IMR-90 (cell line): ENCODE results near the gene PDK1. TPM values are rescaled to one million over a fixed set of nuclear protein-coding genes. Genes with fewer than 3 reads are reported as not detected.

Experiments used
- ATAC-seq: fragments of 200-7000 bp; cut with Tn5 transposase; 2 replicates; pipeline ENCODE4 v1.9.1; 2020; ENCODE audit warnings: low read depth, mild to moderate bottlenecking, moderate library complexity
- BruUV-seq: library from RNA; stranded (reverse); fragments of 400-500 nt; replicated peaks from 2 replicates; lab custom pipeline; 2021; lab: Mats Ljungman, UMichigan
- CTCF ChIA-PET: fragments of 300-600 bp; formaldehyde crosslinking; extraction: SDS; loops from one replicate; lab custom pipeline; 2021; ENCODE audit warnings: antibody characterized with exemption; lab: Yijun Ruan, JAX
- POLR2A ChIA-PET: fragments of 300-600 bp; sonication (Branson Sonifier 250); formaldehyde crosslinking; loops from one replicate; lab custom pipeline; 2022; ENCODE audit warnings: antibody characterized with exemption; ENCODE audit not compliant: unreplicated experiment; lab: Charles Lee
- DNase-seq: peaks from one replicate; pipeline ENCODE4 v3.0.0; 2013
- H2AFZ ChIP-seq: replicated peaks from 2 replicates; pipeline ENCODE3; 2013; ENCODE audit warnings: low read length, mild to moderate bottlenecking; ENCODE audit not compliant: poor library complexity
- H2AK5ac ChIP-seq: 2 replicates; pipeline ENCODE4 v1.6.1; 2013; ENCODE audit warnings: low read depth, low read length, inconsistent platforms
- H2AK9ac ChIP-seq: replicated peaks from 2 replicates; pipeline ENCODE3; 2013; ENCODE audit warnings: mild to moderate bottlenecking, low read depth, low read length, moderate library complexity; ENCODE audit not compliant: poor library complexity
- H2BK120ac ChIP-seq: 2 replicates; pipeline ENCODE4 v1.6.1; 2013; ENCODE audit warnings: low read depth, low read length, inconsistent platforms
- H2BK15ac ChIP-seq: 3 replicates; pipeline ENCODE4 v1.6.1; 2013; ENCODE audit warnings: low read depth, low read length, inconsistent platforms
- H2BK20ac ChIP-seq: 2 replicates; pipeline ENCODE4 v1.6.1; 2013; ENCODE audit warnings: low read depth, mild to moderate bottlenecking, inconsistent platforms, low read length, moderate library complexity
- H2BK5ac ChIP-seq: 2 replicates; pipeline ENCODE4 v1.6.1; 2013; ENCODE audit warnings: mild to moderate bottlenecking, low read depth, low read length, inconsistent platforms; ENCODE audit not compliant: poor library complexity, severe bottlenecking
- H3K14ac ChIP-seq: replicated peaks from 2 replicates; pipeline ENCODE4 v1.6.1; 2013; ENCODE audit warnings: low read depth, low read length, inconsistent platforms
- H3K18ac ChIP-seq: 2 replicates; pipeline ENCODE4 v1.6.1; 2013; ENCODE audit warnings: low read depth, low read length, control low read depth
- H3K23ac ChIP-seq: 2 replicates; pipeline ENCODE4 v1.6.1; 2013; ENCODE audit warnings: low read depth, low read length, inconsistent platforms
- H3K27ac ChIP-seq: 2 replicates; pipeline ENCODE4 v1.5.1; 2013; ENCODE audit warnings: mild to moderate bottlenecking, control low read depth, low read length; ENCODE audit not compliant: insufficient read depth
- H3K27me3 ChIP-seq: 2 replicates; pipeline ENCODE4 v1.6.1; 2013; ENCODE audit warnings: low read length; ENCODE audit not compliant: control insufficient read depth, insufficient read depth
- H3K36me3 ChIP-seq: 2 replicates; pipeline ENCODE4 v1.6.1; 2013; ENCODE audit warnings: low read length, mixed read lengths; ENCODE audit not compliant: control insufficient read depth, insufficient read depth
- H3K4ac ChIP-seq: 2 replicates; pipeline ENCODE4 v1.6.1; 2013; ENCODE audit warnings: low read depth, low read length, inconsistent platforms
- H3K4me1 ChIP-seq: 2 replicates; pipeline ENCODE4 v1.6.1; 2013; ENCODE audit warnings: low read length, mixed read lengths; ENCODE audit not compliant: control insufficient read depth, insufficient read depth
- H3K4me2 ChIP-seq: 2 replicates; pipeline ENCODE4 v1.6.1; 2013; ENCODE audit warnings: low read depth, mild to moderate bottlenecking, control low read depth, low read length, moderate library complexity
- H3K4me3 ChIP-seq: 2 replicates; pipeline ENCODE4 v1.5.1; 2013; ENCODE audit warnings: low read depth, mild to moderate bottlenecking, control low read depth, low read length, moderate library complexity; ENCODE audit not compliant: insufficient read depth
- H3K56ac ChIP-seq: 2 replicates; pipeline ENCODE4 v1.6.1; 2013; ENCODE audit warnings: low read length, inconsistent platforms; ENCODE audit not compliant: insufficient read depth; ENCODE audit errors: extremely low read depth
- H3K79me1 ChIP-seq, 2 experiments: 2 replicates each; pipeline ENCODE4 v1.6.1; 2013; ENCODE audit warnings: low read length in 2 of 2, inconsistent platforms in 1 of 2, low read depth in 1 of 2
- H3K9ac ChIP-seq: 2 replicates; pipeline ENCODE4 v1.6.1; 2013; ENCODE audit warnings: low read depth, low read length, control low read depth
- H3K9me1 ChIP-seq: 2 replicates; pipeline ENCODE4 v1.6.1; 2013; ENCODE audit warnings: low read length, inconsistent platforms; ENCODE audit not compliant: insufficient read depth
- H3K9me3 ChIP-seq: 2 replicates; pipeline ENCODE4 v1.6.1; 2013; ENCODE audit warnings: low read length; ENCODE audit not compliant: control insufficient read depth, insufficient read depth
- H4K20me1 ChIP-seq: 2 replicates; pipeline ENCODE4 v1.6.1; 2013; ENCODE audit warnings: low read length, inconsistent platforms; ENCODE audit not compliant: insufficient read depth
- H4K5ac ChIP-seq: 2 replicates; pipeline ENCODE4 v1.6.1; 2013; ENCODE audit warnings: mild to moderate bottlenecking, low read depth, low read length, control low read depth
- H4K8ac ChIP-seq, 2 experiments: 2 replicates each; pipeline ENCODE4 v1.6.1; 2013; ENCODE audit warnings: low read depth in 2 of 2, low read length in 2 of 2, control low read depth in 1 of 2, inconsistent platforms in 1 of 2
- H4K91ac ChIP-seq: 2 replicates; pipeline ENCODE4 v1.6.1; 2013; ENCODE audit warnings: low read depth, low read length, inconsistent platforms; ENCODE audit not compliant: insufficient read depth
- CEBPB ChIP-seq: IDR thresholded peaks from 2 replicates; pipeline ENCODE4 v1.6.1; 2012; ENCODE audit warnings: low read depth, low read length, improper control_type of control experiment
- FOS ChIP-seq: fragments of 150-350 bp; IDR thresholded peaks from 2 replicates; pipeline ENCODE4 v1.6.1; 2016; ENCODE audit warnings: low read depth, low read length
- MAFK ChIP-seq: IDR thresholded peaks from 2 replicates; pipeline ENCODE4 v1.6.1; 2012; ENCODE audit warnings: low read depth, low read length, improper control_type of control experiment
- MAZ ChIP-seq: IDR thresholded peaks from 2 replicates; pipeline ENCODE4 v1.6.1; 2012; ENCODE audit warnings: low read depth, mild to moderate bottlenecking, low read length, improper control_type of control experiment, moderate library complexity, borderline replicate concordance
- MXI1 ChIP-seq: IDR thresholded peaks from 2 replicates; pipeline ENCODE4 v1.6.1; 2012; ENCODE audit warnings: low read depth, mild to moderate bottlenecking, low read length, moderate library complexity, borderline replicate concordance
- NFE2L2 ChIP-seq: fragments of 150-350 bp; IDR thresholded peaks from 2 replicates; pipeline ENCODE4 v1.6.1; 2016; ENCODE audit warnings: low read depth, mild to moderate bottlenecking, low read length
- POLR2A ChIP-seq: IDR thresholded peaks from 2 replicates; pipeline ENCODE4 v1.6.1; 2012; ENCODE audit warnings: mild to moderate bottlenecking, low read depth, low read length
- RAD21 ChIP-seq: IDR thresholded peaks from 2 replicates; pipeline ENCODE4 v1.6.1; 2012; ENCODE audit warnings: low read length, improper control_type of control experiment
- RCOR1 ChIP-seq: IDR thresholded peaks from 2 replicates; pipeline ENCODE4 v1.6.1; 2012; ENCODE audit warnings: mild to moderate bottlenecking, low read length, improper control_type of control experiment; ENCODE audit not compliant: insufficient replicate concordance
- RFX5 ChIP-seq: IDR thresholded peaks from 2 replicates; pipeline ENCODE4 v1.8.0; 2012; ENCODE audit warnings: low read depth, mild to moderate bottlenecking, low read length, moderate library complexity
- SMC3 ChIP-seq: fragments of 150-350 bp; IDR thresholded peaks from 2 replicates; pipeline ENCODE4 v1.6.1; 2016; ENCODE audit warnings: low read depth, mild to moderate bottlenecking, antibody characterized with exemption, low read length, moderate library complexity
- WGBS, 2 experiments: methylation state at CpG; one replicate each; pipeline versions ENCODE4 v1.1.5 to v1.1.7; 2013; ENCODE audit warnings: missing lambda C conversion rate in 2 of 2; ENCODE audit not compliant: insufficient read length in 1 of 2; ENCODE audit errors: extremely low coverage in 2 of 2; 5-methylcytosine and 5-hydroxymethylcytosine counted together
- dilution Hi-C: fragments of 300-500 bp; cut with HindIII; formaldehyde crosslinking; loops from one replicate; pipeline ENCODE4 v1.14.3; 2018; ENCODE audit warnings: low sequenced_read_pairs; ENCODE audit not compliant: unreplicated experiment
- in situ Hi-C: fragments of 300-500 bp; cut with MboI; formaldehyde crosslinking; loops from 3 replicates; pipeline ENCODE4 v1.14.3; 2019; ENCODE audit warnings: low sequenced_read_pairs, inconsistent platforms, mixed read lengths
- intact Hi-C: fragments of 100-400 bp; cut with micrococcal nuclease; formaldehyde crosslinking; loops from 2 replicates; pipeline ENCODE4 v1.10.0; 2022
- polyA plus RNA-seq, 3 experiments: library from polyadenylated mRNA; depleted of rRNA; stranded (reverse); fragments of >200 nt; gene quantifications; 2 replicates each; pipeline ENCODE4 v1.2.3, GENCODE V29; 2012; ENCODE audit warnings: low replicate concordance in 1 of 3
- total RNA-seq: library from RNA; depleted of rRNA; stranded (reverse); fragments of >200 nt; gene quantifications from 2 replicates; pipeline ENCODE4 v1.2.3, GENCODE V29; 2012
- TF ChIP-seq, protein P1 (sequence below): fragments of 150-350 bp; IDR thresholded peaks from 2 replicates; pipeline ENCODE4 v1.6.1; 2017; ENCODE audit warnings: mild to moderate bottlenecking, antibody characterized with exemption, low read length, low read depth
- TF ChIP-seq, protein P2 (sequence below): conservative IDR thresholded peaks from 2 replicates; pipeline ENCODE4 v1.5.1; 2012; ENCODE audit warnings: mild to moderate bottlenecking, low read depth, low read length, improper control_type of control experiment
- TF ChIP-seq, protein P3 (sequence below): fragments of 150-350 bp; IDR thresholded peaks from 2 replicates; pipeline ENCODE4 v1.6.1; 2016; ENCODE audit warnings: low read depth, mild to moderate bottlenecking, low read length, moderate library complexity, borderline replicate concordance

The PDK1 gene
- total and polyA plus RNA-seq, 2 of the 4 experiments (the other 2 are of a cell fraction): 38.1 to 85.9 TPM

DNA sequence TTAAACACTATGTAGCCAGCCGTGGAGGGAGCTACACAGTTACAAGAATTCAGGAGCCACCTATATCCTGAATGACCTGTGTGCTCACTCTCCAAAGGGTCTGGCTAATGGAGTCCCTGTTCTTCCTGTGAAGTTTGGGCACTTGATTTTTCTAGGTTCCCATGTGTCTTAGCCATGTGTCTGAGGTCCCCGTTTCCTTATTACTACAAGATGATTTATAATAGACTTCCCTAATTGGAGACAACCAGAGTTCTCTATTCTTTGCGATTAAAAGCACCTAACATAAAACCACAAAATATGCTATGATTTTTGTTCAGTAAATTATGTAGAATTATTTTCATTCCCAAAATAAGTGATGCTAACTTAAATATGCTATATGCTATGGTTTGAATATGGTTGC, 83.4 kb downstream of the PDK1 start:
- ChIA-PET POLR2A (no interaction called here), CTCF (no interaction called here)
- Histone ChIP-seq H3K23ac (peak overlapping the region; percentile 74), H3K9ac (no peak overlapping the region), H3K4ac (peak overlapping the region; percentile 83), H4K5ac (peak overlapping the region; percentile 97; the same call in 1 of the 2 replicates), H3K36me3 (no peaks in the 10 kb centered on the region), H3K4me2 (no peak overlapping the region; the same call in 1 of the 2 replicates), H3K4me1 (peaks cover 28% of the 10 kb centered on the region), H3K27me3 (no peaks in the 10 kb centered on the region), H3K18ac (peak overlapping the region; percentile 98; the same call in 1 of the 2 replicates), H2BK120ac (peak overlapping the region; percentile 95), H3K4me3 (no peak overlapping the region), H3K27ac (peak overlapping the region; percentile 48), H2BK5ac (peak overlapping the region; percentile 99), H3K9me3 (no peaks in the 10 kb centered on the region), H3K14ac (peak overlapping the region; percentile 74), H4K91ac (peak overlapping the region; percentile 81), H4K8ac (peak overlapping the region; percentile 93), H3K79me1 (peaks cover 8 to 21% of the 10 kb centered on the region in 2 experiments; a peak in 2 of 4 replicates), H2BK20ac (peak overlapping the region; percentile 93), H2AK5ac (peak overlapping the region; percentile 72), H4K20me1 (no peaks in the 10 kb centered on the region), H2BK15ac (peak overlapping the region; percentile 73; the same call in 2 of the 3 replicates), H2AK9ac (no peak overlapping the region), H2AFZ (no peak overlapping the region), H3K56ac (peak overlapping the region; percentile 53), H3K9me1 (peaks cover 23% of the 10 kb centered on the region)
- BruUV-seq: no TSS peak
- in situ Hi-C loops (no loop called here), intact Hi-C loops (no loop called here), dilution Hi-C loops (no loop called here)
- no CpG with 5 or more reads among the region's 3 CpGs for WGBS, 2 experiments
- DNase-seq (no peak), ATAC-seq (no peak)
- TF ChIP-seq SMC3 (no peak), MAFK (no peak), RFX5 (no peak), RCOR1 (no peak), MAZ (no peak), POLR2A (no peak), CEBPB (no peak), MXI1 (no peak), FOS (no peak), RAD21 (no peak), NFE2L2 (no peak)
- TF ChIP-seq, protein P1, sequence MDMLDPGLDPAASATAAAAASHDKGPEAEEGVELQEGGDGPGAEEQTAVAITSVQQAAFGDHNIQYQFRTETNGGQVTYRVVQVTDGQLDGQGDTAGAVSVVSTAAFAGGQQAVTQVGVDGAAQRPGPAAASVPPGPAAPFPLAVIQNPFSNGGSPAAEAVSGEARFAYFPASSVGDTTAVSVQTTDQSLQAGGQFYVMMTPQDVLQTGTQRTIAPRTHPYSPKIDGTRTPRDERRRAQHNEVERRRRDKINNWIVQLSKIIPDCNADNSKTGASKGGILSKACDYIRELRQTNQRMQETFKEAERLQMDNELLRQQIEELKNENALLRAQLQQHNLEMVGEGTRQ: no peak
- TF ChIP-seq, protein P2, sequence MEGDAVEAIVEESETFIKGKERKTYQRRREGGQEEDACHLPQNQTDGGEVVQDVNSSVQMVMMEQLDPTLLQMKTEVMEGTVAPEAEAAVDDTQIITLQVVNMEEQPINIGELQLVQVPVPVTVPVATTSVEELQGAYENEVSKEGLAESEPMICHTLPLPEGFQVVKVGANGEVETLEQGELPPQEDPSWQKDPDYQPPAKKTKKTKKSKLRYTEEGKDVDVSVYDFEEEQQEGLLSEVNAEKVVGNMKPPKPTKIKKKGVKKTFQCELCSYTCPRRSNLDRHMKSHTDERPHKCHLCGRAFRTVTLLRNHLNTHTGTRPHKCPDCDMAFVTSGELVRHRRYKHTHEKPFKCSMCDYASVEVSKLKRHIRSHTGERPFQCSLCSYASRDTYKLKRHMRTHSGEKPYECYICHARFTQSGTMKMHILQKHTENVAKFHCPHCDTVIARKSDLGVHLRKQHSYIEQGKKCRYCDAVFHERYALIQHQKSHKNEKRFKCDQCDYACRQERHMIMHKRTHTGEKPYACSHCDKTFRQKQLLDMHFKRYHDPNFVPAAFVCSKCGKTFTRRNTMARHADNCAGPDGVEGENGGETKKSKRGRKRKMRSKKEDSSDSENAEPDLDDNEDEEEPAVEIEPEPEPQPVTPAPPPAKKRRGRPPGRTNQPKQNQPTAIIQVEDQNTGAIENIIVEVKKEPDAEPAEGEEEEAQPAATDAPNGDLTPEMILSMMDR: no peak
- TF ChIP-seq, protein P3, sequence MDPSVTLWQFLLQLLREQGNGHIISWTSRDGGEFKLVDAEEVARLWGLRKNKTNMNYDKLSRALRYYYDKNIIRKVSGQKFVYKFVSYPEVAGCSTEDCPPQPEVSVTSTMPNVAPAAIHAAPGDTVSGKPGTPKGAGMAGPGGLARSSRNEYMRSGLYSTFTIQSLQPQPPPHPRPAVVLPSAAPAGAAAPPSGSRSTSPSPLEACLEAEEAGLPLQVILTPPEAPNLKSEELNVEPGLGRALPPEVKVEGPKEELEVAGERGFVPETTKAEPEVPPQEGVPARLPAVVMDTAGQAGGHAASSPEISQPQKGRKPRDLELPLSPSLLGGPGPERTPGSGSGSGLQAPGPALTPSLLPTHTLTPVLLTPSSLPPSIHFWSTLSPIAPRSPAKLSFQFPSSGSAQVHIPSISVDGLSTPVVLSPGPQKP: no peak
